ENCODE data around the gene KRT6B.
"Not testable (repeated sequence)": the region's sequence is repeated elsewhere in the genome, so short reads cannot be mapped to it uniquely, and the experiment has no call there.

KRT6B gene

DNA sequence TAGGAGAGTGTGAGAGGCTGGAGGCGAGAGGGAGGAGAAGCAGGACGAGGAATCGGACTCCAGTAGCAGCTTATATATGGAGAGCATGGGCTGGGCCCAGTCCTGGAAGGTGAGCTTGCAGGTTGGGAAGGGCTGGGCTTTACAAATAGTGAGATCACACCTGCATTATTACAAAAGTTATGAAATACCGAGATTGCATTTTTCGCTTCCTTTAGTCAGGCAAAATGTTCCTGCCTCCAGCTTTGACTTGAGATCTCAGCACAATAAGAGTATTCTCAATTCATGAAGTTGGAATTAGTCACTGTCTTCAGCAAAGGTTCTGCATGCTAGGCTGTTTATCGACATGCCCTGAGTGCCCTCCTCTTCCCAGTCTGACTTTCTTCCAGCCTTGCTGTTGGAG, at the start of gene KRT6B:
Gene KRT6B, minus strand, starts transcription at position 46 of the 400 bp plus-strand sequence. CDS start 68 bp downstream, outside the sequence.
- Histone ChIP-seq H3K9ac (no peak within 1 kb of the TSS), H3K4me3 (IDR thresholded peaks at IDR 0.05; ENCODE audit: insufficient read depth, low read depth, low read length) (no peak within 1 kb of the TSS), H4K20me1 (ENCODE audit: insufficient read depth) (no peaks in the 10 kb centered on the region), H3K36me3 (ENCODE audit: insufficient read depth) (no peaks in the 10 kb centered on the region), H2AFZ (ENCODE audit: low read depth) (no peak within 1 kb of the TSS), H3K4me1 (ENCODE audit: low read depth, poor library complexity, severe bottlenecking) (no peaks in the 10 kb centered on the region), H3K79me2 (ENCODE audit: insufficient read depth, low read depth) (no peaks in the 10 kb centered on the region), H3K4me2 (no peak within 1 kb of the TSS), H3K27ac (no peak within 1 kb of the TSS), H3K27me3 (ENCODE audit: insufficient read depth, low read depth) (peaks cover 6% of the 10 kb centered on the region; the same call in 1 of the 2 replicates)
- TF ChIP-seq, protein P1, sequence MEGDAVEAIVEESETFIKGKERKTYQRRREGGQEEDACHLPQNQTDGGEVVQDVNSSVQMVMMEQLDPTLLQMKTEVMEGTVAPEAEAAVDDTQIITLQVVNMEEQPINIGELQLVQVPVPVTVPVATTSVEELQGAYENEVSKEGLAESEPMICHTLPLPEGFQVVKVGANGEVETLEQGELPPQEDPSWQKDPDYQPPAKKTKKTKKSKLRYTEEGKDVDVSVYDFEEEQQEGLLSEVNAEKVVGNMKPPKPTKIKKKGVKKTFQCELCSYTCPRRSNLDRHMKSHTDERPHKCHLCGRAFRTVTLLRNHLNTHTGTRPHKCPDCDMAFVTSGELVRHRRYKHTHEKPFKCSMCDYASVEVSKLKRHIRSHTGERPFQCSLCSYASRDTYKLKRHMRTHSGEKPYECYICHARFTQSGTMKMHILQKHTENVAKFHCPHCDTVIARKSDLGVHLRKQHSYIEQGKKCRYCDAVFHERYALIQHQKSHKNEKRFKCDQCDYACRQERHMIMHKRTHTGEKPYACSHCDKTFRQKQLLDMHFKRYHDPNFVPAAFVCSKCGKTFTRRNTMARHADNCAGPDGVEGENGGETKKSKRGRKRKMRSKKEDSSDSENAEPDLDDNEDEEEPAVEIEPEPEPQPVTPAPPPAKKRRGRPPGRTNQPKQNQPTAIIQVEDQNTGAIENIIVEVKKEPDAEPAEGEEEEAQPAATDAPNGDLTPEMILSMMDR (conservative IDR thresholded peaks at IDR 0.05; ENCODE audit: low read depth, low read length): no peak

DNA sequence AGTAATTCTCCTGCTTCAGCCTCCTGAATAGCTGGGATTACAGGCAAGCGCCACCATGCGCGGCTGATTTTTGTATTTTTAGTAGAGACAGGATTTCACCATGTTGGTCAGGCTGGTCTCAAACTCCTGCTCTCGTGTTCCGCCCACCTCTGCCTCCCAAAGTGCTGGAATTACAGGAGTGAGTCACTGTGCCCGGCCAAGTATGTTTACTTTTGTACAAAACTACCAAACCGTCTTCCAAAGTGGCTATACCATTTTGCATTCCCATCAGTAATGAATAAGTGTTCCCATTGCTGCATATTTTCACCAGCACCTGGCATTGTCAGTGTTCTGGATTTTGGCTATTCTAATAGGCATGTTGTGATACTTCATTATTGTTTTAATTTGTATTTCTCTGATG, 49.5 kb upstream of the KRT6B start:
- Histone ChIP-seq H3K27ac (no peak overlapping the region), H3K27me3 (ENCODE audit: insufficient read depth, low read depth) (no peaks in the 10 kb centered on the region; the same call in 1 of the 2 replicates), H3K4me1 (ENCODE audit: low read depth, poor library complexity, severe bottlenecking) (no peaks in the 10 kb centered on the region), H3K4me3 (IDR thresholded peaks at IDR 0.05; ENCODE audit: insufficient read depth, low read depth, low read length) (no peak overlapping the region), H3K79me2 (ENCODE audit: insufficient read depth, low read depth) (no peaks in the 10 kb centered on the region), H3K9ac (no peak overlapping the region), H3K4me2 (no peak overlapping the region), H2AFZ (ENCODE audit: low read depth) (no peak overlapping the region), H3K36me3 (ENCODE audit: insufficient read depth) (no peaks in the 10 kb centered on the region), H4K20me1 (ENCODE audit: insufficient read depth) (no peaks in the 10 kb centered on the region)
- TF ChIP-seq, protein P1 (conservative IDR thresholded peaks at IDR 0.05; ENCODE audit: low read depth, low read length): no peak

DNA sequence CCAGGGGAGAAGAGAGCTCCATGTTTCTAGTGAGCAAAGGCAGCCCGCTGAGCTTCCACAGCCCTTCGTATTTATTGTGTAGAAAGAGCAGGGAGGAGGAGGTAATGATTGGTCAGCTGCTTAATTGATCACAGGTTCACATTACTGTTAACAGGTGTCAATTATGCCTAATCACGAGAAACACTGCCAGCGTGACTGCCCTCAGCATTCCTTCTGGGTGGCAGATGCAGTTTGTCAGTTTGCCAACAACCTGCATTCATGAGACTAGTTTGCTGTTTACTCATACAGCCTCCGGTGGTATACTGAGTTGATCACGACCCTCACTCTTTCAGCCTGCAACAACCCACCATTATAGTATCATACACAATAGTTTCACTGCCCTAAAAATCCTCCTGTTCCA, 48.6 kb upstream of the KRT6B start:
- not testable (repeated sequence) for H3K4me1 ChIP-seq (ENCODE audit: low read depth, poor library complexity, severe bottlenecking); H3K27ac ChIP-seq; H2AFZ ChIP-seq (ENCODE audit: low read depth); H3K36me3 ChIP-seq (ENCODE audit: insufficient read depth); H3K27me3 ChIP-seq (ENCODE audit: insufficient read depth, low read depth); H3K4me2 ChIP-seq; H3K9ac ChIP-seq; H4K20me1 ChIP-seq (ENCODE audit: insufficient read depth); H3K4me3 ChIP-seq (IDR thresholded peaks at IDR 0.05; ENCODE audit: insufficient read depth, low read depth, low read length); H3K79me2 ChIP-seq (ENCODE audit: insufficient read depth, low read depth)

DNA sequence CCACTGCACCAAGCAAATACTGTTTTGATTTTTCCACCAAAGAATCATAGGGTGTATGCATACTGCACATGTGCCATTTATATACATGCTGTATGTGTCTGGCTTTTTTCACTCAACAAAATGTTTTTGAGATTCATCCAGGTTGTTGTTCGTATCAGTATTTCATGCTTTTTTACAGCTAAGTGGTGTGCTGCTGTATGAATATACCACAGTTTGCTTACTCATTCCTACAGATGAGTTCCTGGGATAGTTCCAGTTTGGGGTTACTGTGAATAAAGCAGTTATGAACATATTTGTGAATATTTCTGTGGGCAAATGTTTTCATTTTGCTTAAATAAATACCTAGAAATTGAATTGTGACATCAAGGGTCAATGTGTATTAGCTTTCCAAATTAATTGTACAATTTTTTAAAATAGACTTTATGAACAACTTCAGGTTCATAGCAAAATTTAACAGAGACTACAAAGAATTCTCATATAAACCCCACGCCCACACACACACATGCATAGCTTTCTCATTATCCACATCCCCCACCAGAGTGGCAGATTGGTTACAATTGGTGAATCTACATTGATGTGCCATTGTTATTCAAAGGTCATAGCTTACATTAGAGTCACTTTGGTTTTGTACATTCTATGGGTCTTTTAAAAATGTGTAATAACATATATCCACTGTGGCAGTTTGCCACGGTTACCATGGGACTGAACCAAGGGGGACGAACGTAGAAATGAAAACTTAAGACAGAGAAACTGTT, 48.0 kb upstream of the KRT6B start:
- TF ChIP-seq, protein P1 (conservative IDR thresholded peaks at IDR 0.05; ENCODE audit: low read depth, low read length): no peak
- H3K4me1 ChIP-seq (ENCODE audit: low read depth, poor library complexity, severe bottlenecking): no peaks in the 10 kb centered on the region
- no peak overlapping the region for H2AFZ ChIP-seq (ENCODE audit: low read depth)
- no peaks in the 10 kb centered on the region for H4K20me1 ChIP-seq (ENCODE audit: insufficient read depth)
- no peak overlapping the region for H3K4me2 ChIP-seq
- no peak overlapping the region for H3K9ac ChIP-seq
- H3K4me3 ChIP-seq (IDR thresholded peaks at IDR 0.05; ENCODE audit: insufficient read depth, low read depth, low read length): no peak overlapping the region
- no peaks in the 10 kb centered on the region for H3K79me2 ChIP-seq (ENCODE audit: insufficient read depth, low read depth)
- no peak overlapping the region for H3K27ac ChIP-seq
- no peaks in the 10 kb centered on the region for H3K36me3 ChIP-seq (ENCODE audit: insufficient read depth)
- H3K27me3 ChIP-seq (ENCODE audit: insufficient read depth, low read depth): no peaks in the 10 kb centered on the region; the same call in 1 of the 2 replicates

DNA sequence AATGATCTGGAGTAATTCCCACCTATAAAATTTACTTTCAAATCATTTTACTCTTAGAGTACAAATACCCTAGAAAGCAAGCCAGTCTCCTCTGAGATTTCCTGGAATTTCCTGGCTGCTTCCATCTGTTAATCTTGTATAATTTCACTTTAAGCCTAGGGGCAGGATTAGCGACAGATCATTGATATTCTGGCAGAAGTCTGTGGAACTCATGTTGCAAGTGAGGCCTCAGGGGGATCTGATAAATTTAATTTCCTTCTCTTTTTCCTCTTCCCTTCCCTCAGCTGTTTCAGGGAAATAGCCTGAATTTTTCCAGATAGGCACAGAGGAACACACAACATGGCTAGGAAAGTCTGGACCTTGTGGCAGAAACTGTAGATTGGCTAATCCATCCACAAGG, 47.0 kb upstream of the KRT6B start:
- no peaks in the 10 kb centered on the region for H3K79me2 ChIP-seq (ENCODE audit: insufficient read depth, low read depth)
- H3K36me3 ChIP-seq (ENCODE audit: insufficient read depth): no peaks in the 10 kb centered on the region
- TF ChIP-seq, protein P1 (conservative IDR thresholded peaks at IDR 0.05; ENCODE audit: low read depth, low read length): no peak
- H3K4me2 ChIP-seq: no peak overlapping the region
- no peak overlapping the region for H3K27ac ChIP-seq
- H3K27me3 ChIP-seq (ENCODE audit: insufficient read depth, low read depth): no peaks in the 10 kb centered on the region; the same call in 1 of the 2 replicates
- H3K9ac ChIP-seq: no peak overlapping the region
- no peak overlapping the region for H2AFZ ChIP-seq (ENCODE audit: low read depth)
- no peaks in the 10 kb centered on the region for H4K20me1 ChIP-seq (ENCODE audit: insufficient read depth)
- no peaks in the 10 kb centered on the region for H3K4me1 ChIP-seq (ENCODE audit: low read depth, poor library complexity, severe bottlenecking)
- H3K4me3 ChIP-seq (IDR thresholded peaks at IDR 0.05; ENCODE audit: insufficient read depth, low read depth, low read length): no peak overlapping the region
